GM19452 (cell line): ENCODE measurements around the gene ZBTB7C.
A peak's percentile ranks its signal among the peaks of the same experiment; 100 is the strongest.

Experiments used
- ATAC-seq: cut with Tn5 transposase; IDR thresholded peaks from one replicate; pipeline ENCODE4 v1.9.1; 2021; ENCODE audit not compliant: unreplicated experiment

The ZBTB7C gene

GRCh38 chr18:48263914-48264902, 145.0 kb downstream of the ZBTB7C start:
- ATAC-seq = no peak

GRCh38 chr18:48263192-48263853, 145.9 kb downstream of the ZBTB7C start:
- ATAC-seq = no peak

GRCh38 chr18:48260237-48260636, 148.9 kb downstream of the ZBTB7C start:
- ATAC-seq = no peak

GRCh38 chr18:48256848-48257247, 152.3 kb downstream of the ZBTB7C start:
- no peak for ATAC-seq

GRCh38 chr18:48254077-48254602, 155.0 kb downstream of the ZBTB7C start:
- ATAC-seq = no peak

- no peak for ATAC-seq
These were observed 156.7 kb downstream of the ZBTB7C start for GRCh38 chr18:48252525-48252924.

GRCh38 chr18:48250918-48251317, 158.3 kb downstream of the ZBTB7C start:
- ATAC-seq = no peak

- ATAC-seq = no peak
These were observed 158.7 kb downstream of the ZBTB7C start for GRCh38 chr18:48250362-48250907.

GRCh38 chr18:48249854-48250253, 159.3 kb downstream of the ZBTB7C start:
- ATAC-seq = no peak

- ATAC-seq = no peak
These were observed 164.7 kb downstream of the ZBTB7C start for GRCh38 chr18:48244530-48244929.

- ATAC-seq = no peak
These were observed 170.5 kb downstream of the ZBTB7C start for GRCh38 chr18:48238636-48239035.

GRCh38 chr18:48238206-48238605, 171.0 kb downstream of the ZBTB7C start:
- no peak for ATAC-seq

GRCh38 chr18:48236822-48237221, 172.4 kb downstream of the ZBTB7C start:
- no peak for ATAC-seq

- ATAC-seq = no peak
These were observed 178.6 kb downstream of the ZBTB7C start for GRCh38 chr18:48230467-48231113.

- no peak for ATAC-seq
These were observed 179.6 kb downstream of the ZBTB7C start for GRCh38 chr18:48229552-48229981.

GRCh38 chr18:48228841-48229240, 180.3 kb downstream of the ZBTB7C start:
- no peak for ATAC-seq

- no peak for ATAC-seq
These were observed 180.9 kb downstream of the ZBTB7C start for GRCh38 chr18:48228301-48228715.

GRCh38 chr18:48227206-48227605, 182.0 kb downstream of the ZBTB7C start:
- no peak for ATAC-seq

GRCh38 chr18:48226401-48226800, 182.8 kb downstream of the ZBTB7C start:
- no peak for ATAC-seq

GRCh38 chr18:48222118-48222517, 187.1 kb downstream of the ZBTB7C start:
- ATAC-seq = peak; percentile 91
